ENCODE data around the gene MED12L. TPM values are rescaled to one million over a fixed set of nuclear protein-coding genes. Genes with fewer than 3 reads are reported as not detected.
A peak's percentile ranks its signal among the peaks of the same experiment; 100 is the strongest.

The MED12L gene
- total and polyA plus RNA-seq, 4 donors = 11.9 to 23.8 (median 12.6) TPM

DNA sequence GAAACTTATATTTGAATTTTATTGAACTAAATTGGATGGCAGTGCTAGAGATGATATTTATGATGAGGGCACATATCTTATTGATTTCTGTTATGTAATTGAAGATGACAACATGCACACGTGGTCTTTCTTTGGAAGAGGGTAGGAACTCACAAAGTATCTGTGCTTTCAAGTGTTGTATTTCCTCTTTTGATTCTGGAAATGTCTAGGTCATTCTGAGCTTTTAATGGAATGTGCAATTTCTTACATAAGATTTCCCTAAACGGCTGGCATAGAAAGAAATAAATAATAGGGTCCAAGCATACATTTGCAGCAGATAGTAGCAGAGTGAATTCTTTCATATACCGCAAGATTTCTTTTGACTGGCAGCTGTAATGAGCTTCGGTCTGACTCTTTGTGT, 127.7 kb downstream of the MED12L start:
- H3K27me3 ChIP-seq (ENCODE audit: control insufficient read depth, insufficient read depth, low read length) = no peaks in the 10 kb centered on the region
- H3K27ac ChIP-seq (ENCODE audit: low read depth, low read length) = no peak overlapping the region
- H3K9me3 ChIP-seq (ENCODE audit: control insufficient read depth, insufficient read depth, low read length) = no peaks in the 10 kb centered on the region
- H3K4me3 ChIP-seq (ENCODE audit: low read depth, low read length) = no peak overlapping the region
- H3K36me3 ChIP-seq (ENCODE audit: control insufficient read depth, insufficient read depth, low read length) = no peaks in the 10 kb centered on the region
- H3K4me1 ChIP-seq (ENCODE audit: control insufficient read depth, insufficient read depth, low read length) = no peaks in the 10 kb centered on the region
- DNase-seq (ENCODE audit: low read depth in 4 of 6, low spot score in 6 of 6) = no peak
- 100% methylated on average over 2 of the region's 4 CpGs for WGBS (ENCODE audit: insufficient coverage)

DNA sequence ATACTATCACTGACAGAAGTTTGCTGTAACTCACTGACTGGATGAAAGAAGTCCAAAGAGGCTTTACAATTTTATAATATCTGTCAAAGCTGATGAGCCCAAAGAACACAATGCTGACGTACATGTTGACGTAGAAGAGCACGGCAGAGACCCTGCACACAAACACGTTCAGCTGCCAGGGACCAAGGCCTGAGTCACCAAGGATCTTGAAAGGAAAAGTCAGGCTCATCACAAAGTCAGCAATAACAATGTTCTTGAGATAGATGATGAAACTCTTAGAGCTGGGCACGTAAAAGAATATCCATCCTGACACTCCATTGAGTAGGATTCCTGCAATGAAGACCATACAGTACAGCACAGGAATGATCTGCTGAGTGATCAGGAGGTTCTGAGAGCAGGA, 128.4 kb downstream of the MED12L start:
- 100% methylated on average over 1 of the region's 5 CpGs for WGBS (ENCODE audit: insufficient coverage)
- H3K4me3 ChIP-seq (ENCODE audit: low read depth, low read length) = no peak overlapping the region
- no peak overlapping the region for H3K27ac ChIP-seq (ENCODE audit: low read depth, low read length)
- H3K4me1 ChIP-seq (ENCODE audit: control insufficient read depth, insufficient read depth, low read length) = no peaks in the 10 kb centered on the region
- DNase-seq (ENCODE audit: low read depth in 4 of 6, low spot score in 6 of 6) = no peak
- no peaks in the 10 kb centered on the region for H3K9me3 ChIP-seq (ENCODE audit: control insufficient read depth, insufficient read depth, low read length)
- H3K36me3 ChIP-seq (ENCODE audit: control insufficient read depth, insufficient read depth, low read length) = no peaks in the 10 kb centered on the region
- no peaks in the 10 kb centered on the region for H3K27me3 ChIP-seq (ENCODE audit: control insufficient read depth, insufficient read depth, low read length)

DNA sequence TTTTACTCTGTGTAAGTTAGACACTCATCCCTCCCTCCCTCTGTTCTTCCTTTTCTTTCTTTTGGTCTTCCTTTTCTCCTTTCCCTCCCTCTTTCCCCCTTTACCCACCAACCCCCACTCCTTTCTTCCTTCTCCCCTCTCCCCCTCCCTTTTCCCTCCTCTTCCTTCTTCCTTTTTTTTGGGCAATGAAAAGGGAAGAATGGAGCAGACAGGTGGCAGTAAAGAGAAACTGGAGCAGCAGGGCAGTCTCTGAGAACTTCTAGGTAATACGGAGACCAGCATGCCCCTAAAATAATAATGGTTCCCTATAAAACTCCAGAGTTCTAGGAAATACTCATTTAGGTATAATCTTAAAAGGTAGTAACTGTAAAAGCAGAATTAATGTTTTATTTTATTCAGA, 129.0 kb downstream of the MED12L start:
- H3K27me3 ChIP-seq (ENCODE audit: control insufficient read depth, insufficient read depth, low read length) = no peaks in the 10 kb centered on the region
- no peak overlapping the region for H3K4me3 ChIP-seq (ENCODE audit: low read depth, low read length)
- WGBS (ENCODE audit: insufficient coverage) = no CpG with 5 or more reads among the region's 1 CpG
- H3K27ac ChIP-seq (ENCODE audit: low read depth, low read length) = no peak overlapping the region
- H3K9me3 ChIP-seq (ENCODE audit: control insufficient read depth, insufficient read depth, low read length) = no peaks in the 10 kb centered on the region
- H3K36me3 ChIP-seq (ENCODE audit: control insufficient read depth, insufficient read depth, low read length) = no peaks in the 10 kb centered on the region
- no peak for DNase-seq (ENCODE audit: low read depth in 4 of 6, low spot score in 6 of 6)
- H3K4me1 ChIP-seq (ENCODE audit: control insufficient read depth, insufficient read depth, low read length) = no peaks in the 10 kb centered on the region

DNA sequence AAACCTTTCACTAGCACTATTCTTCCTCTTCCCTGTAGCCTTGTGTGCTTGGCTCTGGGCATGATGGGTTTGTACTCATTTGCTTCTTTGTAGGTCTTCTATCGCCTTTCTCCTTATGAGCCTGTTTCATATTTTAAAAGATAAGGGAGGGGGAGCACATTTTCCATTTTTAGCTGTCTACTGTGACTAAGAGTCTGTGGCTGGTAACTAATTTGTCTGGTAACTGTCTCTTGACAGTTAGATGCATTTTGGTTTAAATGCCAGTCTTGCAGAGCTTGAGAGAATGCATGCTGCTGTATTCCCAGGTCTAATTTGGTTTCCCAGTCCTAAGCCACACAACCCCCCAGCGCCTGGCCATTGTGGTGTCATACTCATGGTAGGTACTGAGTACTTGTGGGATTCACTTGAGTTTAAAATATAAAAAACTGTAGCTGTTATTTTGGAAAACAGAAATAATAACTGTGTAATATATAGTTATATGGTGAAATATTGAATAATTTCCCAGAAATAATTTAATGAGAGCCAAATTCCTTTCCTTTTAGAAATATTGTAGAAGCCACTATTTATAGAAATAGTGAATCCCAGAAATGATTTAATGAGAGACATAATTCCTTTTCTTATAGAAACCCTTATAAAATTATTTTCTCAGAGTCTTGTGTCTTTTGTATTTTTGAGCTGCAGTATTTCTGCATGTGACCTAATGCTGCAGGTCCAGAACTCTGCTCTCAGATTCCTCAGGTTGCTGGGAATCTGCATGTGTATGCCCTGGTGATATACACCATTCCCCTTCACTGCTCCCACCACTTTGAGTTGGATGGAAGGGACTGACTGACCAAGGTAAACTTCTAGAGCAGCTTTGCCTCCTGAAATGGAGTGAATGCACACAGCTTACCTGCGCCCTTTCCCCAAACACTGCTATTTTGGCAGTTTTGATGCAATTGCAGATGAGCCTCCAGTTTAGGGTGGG, 131.5 kb downstream of the MED12L start:
- H3K9me3 ChIP-seq (ENCODE audit: control insufficient read depth, insufficient read depth, low read length) = no peaks in the 10 kb centered on the region
- no peak overlapping the region for H3K27ac ChIP-seq (ENCODE audit: low read depth, low read length)
- WGBS (ENCODE audit: insufficient coverage) = 90% methylated on average over 2 of the region's 3 CpGs
- peak in 1 of 6 donors; percentile 13 for DNase-seq (ENCODE audit: low read depth in 4 of 6, low spot score in 6 of 6)
- no peaks in the 10 kb centered on the region for H3K27me3 ChIP-seq (ENCODE audit: control insufficient read depth, insufficient read depth, low read length)
- peaks cover 3% of the 10 kb centered on the region for H3K36me3 ChIP-seq (ENCODE audit: control insufficient read depth, insufficient read depth, low read length)
- no peaks in the 10 kb centered on the region for H3K4me1 ChIP-seq (ENCODE audit: control insufficient read depth, insufficient read depth, low read length)
- H3K4me3 ChIP-seq (ENCODE audit: low read depth, low read length) = no peak overlapping the region

DNA sequence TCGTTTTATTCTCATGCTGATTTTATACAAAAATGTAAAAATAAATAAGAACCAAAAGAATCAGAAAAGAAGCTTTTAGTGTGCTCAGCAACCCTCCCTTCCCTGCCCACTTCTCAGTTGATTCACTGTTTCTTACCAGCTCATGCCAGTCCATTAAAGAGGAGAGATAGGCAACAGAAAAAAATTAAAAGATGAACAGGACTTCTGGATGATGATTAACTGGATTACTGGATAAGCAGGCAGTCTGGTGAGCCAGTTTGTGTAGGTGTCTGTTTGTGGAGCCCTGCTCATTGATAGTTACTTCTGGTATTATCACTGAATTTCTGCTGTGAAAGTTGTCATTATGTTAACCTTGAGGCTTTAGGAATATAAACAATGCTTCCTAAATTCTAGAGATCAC, 132.7 kb downstream of the MED12L start:
- H3K4me3 ChIP-seq (ENCODE audit: low read depth, low read length) = no peak overlapping the region
- WGBS (ENCODE audit: insufficient coverage) = no CpG with 5 or more reads among the region's 1 CpG

DNA sequence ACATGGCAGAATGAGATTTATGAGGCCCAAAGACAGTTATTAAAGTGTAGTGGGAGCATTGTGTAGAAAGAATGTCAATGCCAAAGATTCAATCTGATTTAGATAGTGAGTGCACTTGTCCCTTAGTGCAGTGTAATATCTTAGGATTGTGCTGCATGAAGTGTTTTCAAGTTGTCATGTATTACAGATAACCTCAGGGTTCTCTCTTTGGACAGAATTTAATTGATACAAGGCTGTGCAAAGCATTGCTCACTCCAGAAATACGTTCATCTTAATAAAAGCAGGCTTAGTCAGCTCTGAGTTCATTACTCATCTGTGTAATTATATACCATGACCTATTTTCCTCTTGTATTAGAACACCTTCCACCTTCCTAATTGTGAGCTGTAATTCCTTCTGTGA, 133.6 kb downstream of the MED12L start:
- WGBS (ENCODE audit: insufficient coverage) = no CpG with 5 or more reads among the region's 1 CpG
- peak in 1 of 6 donors; percentile 50 for DNase-seq (ENCODE audit: low read depth in 4 of 6, low spot score in 6 of 6)

More for the DNA sequence above, 132.7 kb downstream of the MED12L start:
- H3K4me1 ChIP-seq (ENCODE audit: control insufficient read depth, insufficient read depth, low read length) = no peaks in the 10 kb centered on the region
- no peak overlapping the region for H3K27ac ChIP-seq (ENCODE audit: low read depth, low read length)
- DNase-seq (ENCODE audit: low read depth in 4 of 6, low spot score in 6 of 6) = no peak
- H3K36me3 ChIP-seq (ENCODE audit: control insufficient read depth, insufficient read depth, low read length) = peaks cover 3% of the 10 kb centered on the region
- no peaks in the 10 kb centered on the region for H3K9me3 ChIP-seq (ENCODE audit: control insufficient read depth, insufficient read depth, low read length)
- H3K27me3 ChIP-seq (ENCODE audit: control insufficient read depth, insufficient read depth, low read length) = no peaks in the 10 kb centered on the region

DNA sequence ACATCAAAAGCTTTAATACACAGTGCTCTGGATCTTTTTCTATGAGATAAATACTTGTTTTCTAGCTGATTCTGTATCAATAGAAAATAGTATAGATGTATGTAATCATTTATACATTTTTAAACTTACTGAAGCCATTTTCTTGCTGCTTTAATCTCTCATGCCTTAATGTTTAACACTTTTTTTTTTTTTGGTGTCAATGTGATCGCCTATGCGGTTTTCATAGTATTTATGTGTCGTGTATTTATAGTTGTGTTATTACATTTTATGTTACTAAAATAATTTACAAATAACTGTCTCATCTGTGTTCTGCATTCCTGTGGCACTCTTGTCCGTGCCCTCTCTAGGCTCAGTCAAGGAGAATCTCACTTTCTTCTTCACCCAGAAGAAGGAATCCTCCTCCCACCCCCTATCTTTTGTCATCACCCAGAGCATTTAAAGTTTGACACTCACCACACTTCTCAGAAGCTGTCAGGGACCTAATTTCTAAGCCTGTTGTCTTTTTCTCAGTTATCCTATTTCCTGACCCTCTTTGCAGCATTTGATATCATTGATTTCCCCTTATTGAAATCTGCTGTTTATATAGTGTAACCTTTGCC, 138.9 kb downstream of the MED12L start:
- DNase-seq (ENCODE audit: low read depth in 4 of 6, low spot score in 6 of 6) = no peak
- WGBS (ENCODE audit: insufficient coverage) = no CpG with 5 or more reads among the region's 4 CpGs
- Histone ChIP-seq H3K27me3 (ENCODE audit: control insufficient read depth, insufficient read depth, low read length) (no peaks in the 10 kb centered on the region), H3K27ac (ENCODE audit: low read depth, low read length) (no peak overlapping the region), H3K9me3 (ENCODE audit: control insufficient read depth, insufficient read depth, low read length) (no peaks in the 10 kb centered on the region), H3K4me3 (ENCODE audit: low read depth, low read length) (no peak overlapping the region), H3K36me3 (ENCODE audit: control insufficient read depth, insufficient read depth, low read length) (peaks cover 3% of the 10 kb centered on the region), H3K4me1 (ENCODE audit: control insufficient read depth, insufficient read depth, low read length) (peaks cover 3% of the 10 kb centered on the region)

More for the DNA sequence above, 133.6 kb downstream of the MED12L start:
- Histone ChIP-seq H3K9me3 (ENCODE audit: control insufficient read depth, insufficient read depth, low read length) (no peaks in the 10 kb centered on the region), H3K4me1 (ENCODE audit: control insufficient read depth, insufficient read depth, low read length) (no peaks in the 10 kb centered on the region), H3K27ac (ENCODE audit: low read depth, low read length) (no peak overlapping the region), H3K36me3 (ENCODE audit: control insufficient read depth, insufficient read depth, low read length) (peaks cover 3% of the 10 kb centered on the region), H3K4me3 (ENCODE audit: low read depth, low read length) (no peak overlapping the region), H3K27me3 (ENCODE audit: control insufficient read depth, insufficient read depth, low read length) (no peaks in the 10 kb centered on the region)

DNA sequence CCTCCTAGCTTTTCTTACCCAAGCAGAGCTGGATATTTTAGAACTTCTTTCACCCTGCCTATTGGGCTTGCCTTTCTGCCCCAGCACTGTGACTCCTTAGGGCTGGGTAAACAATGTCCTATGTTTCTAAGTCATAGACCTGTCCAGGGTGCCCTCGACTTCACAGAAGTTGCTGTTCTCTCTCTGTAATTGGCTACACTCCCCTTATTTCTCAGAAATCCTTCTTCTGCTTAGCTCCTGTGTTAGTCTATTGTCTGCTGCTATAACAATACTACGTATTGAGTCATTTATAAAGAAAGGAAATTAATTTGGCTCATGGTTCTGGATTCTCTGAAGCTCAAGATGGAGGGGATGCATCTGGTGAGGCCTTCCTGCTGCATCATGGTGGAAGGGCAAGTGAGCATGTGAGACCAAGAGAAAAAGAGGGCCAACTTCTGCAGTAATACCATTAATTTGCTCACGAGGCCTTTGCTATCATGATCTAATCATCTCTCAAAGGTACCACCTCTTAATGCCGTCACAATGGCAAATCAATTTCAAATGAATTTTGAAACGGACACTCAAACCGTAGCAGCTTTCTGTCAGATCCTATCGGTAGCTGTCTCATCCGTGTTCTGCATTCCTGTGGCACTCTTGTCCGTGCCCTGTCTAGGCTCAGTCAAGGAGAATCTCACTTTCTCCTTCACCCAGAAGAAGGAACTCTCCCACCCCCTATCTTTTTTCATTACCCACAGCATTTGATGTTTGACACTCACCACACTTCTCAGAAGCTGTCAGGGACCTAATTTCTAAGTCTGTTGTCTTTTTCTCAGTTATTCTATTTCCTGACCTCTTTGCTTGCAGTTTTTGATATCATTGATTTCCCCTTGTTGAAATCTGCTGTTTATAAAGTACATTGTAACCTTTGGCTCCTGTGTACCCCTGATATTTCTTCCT, 139.8 kb downstream of the MED12L start:
- 80% methylated on average over 8 of the region's 9 CpGs for WGBS (ENCODE audit: insufficient coverage)
- Histone ChIP-seq H3K27ac (ENCODE audit: low read depth, low read length) (no peak overlapping the region), H3K4me1 (ENCODE audit: control insufficient read depth, insufficient read depth, low read length) (peaks cover 3% of the 10 kb centered on the region), H3K27me3 (ENCODE audit: control insufficient read depth, insufficient read depth, low read length) (no peaks in the 10 kb centered on the region), H3K4me3 (ENCODE audit: low read depth, low read length) (no peak overlapping the region), H3K36me3 (ENCODE audit: control insufficient read depth, insufficient read depth, low read length) (peaks cover 3% of the 10 kb centered on the region), H3K9me3 (ENCODE audit: control insufficient read depth, insufficient read depth, low read length) (no peaks in the 10 kb centered on the region)
- no peak for DNase-seq (ENCODE audit: low read depth in 4 of 6, low spot score in 6 of 6)

DNA sequence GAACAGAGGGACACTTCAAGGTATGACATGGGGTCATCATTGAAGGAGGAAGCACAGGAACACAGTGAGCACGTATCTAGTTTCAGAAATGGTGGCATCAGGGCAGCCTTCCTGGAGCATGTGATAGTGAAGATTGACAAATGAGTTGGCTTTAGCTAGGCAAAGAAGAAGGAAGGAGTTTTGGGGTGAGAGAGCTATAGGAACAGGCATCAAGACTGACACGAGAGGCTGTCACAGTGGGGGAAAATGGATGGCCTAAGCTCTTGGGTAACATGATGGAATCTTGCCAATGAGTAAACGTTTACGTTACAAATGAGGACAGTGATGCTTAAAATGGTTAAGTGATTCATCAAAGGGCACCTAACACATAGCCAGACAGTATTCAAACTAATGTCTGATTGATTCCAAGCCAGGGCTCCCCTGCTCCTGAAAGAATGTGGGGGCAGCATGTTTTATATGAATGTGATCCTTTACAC, 140.7 kb downstream of the MED12L start:
- WGBS (ENCODE audit: insufficient coverage) = 46% methylated on average over 2 of the region's 4 CpGs
- Histone ChIP-seq H3K36me3 (ENCODE audit: control insufficient read depth, insufficient read depth, low read length) (peaks cover 3% of the 10 kb centered on the region), H3K27ac (ENCODE audit: low read depth, low read length) (no peak overlapping the region), H3K4me3 (ENCODE audit: low read depth, low read length) (no peak overlapping the region), H3K27me3 (ENCODE audit: control insufficient read depth, insufficient read depth, low read length) (no peaks in the 10 kb centered on the region), H3K9me3 (ENCODE audit: control insufficient read depth, insufficient read depth, low read length) (no peaks in the 10 kb centered on the region), H3K4me1 (ENCODE audit: control insufficient read depth, insufficient read depth, low read length) (peaks cover 3% of the 10 kb centered on the region)
- no peak for DNase-seq (ENCODE audit: low read depth in 4 of 6, low spot score in 6 of 6)
